Smooth muscle cell (in vitro differentiated cells): ENCODE results near the gene RASD2. TPM values are rescaled to one million over a fixed set of nuclear protein-coding genes. Genes with fewer than 3 reads are reported as not detected.

Experiments
- DNase-seq: peaks from one replicate; lab custom pipeline; 2025; ENCODE audit not compliant: unreplicated experiment; lab: John Stamatoyannopoulos, UW
- H2AFZ ChIP-seq: fragments of 200-600 bp; sonication (generic); 2 replicates; pipeline ENCODE4 v1.6.0; 2016; ENCODE audit warnings: antibody characterized with exemption, low read depth, mild to moderate bottlenecking
- H3F3A ChIP-seq: fragments of 200-600 bp; sonication (generic); 2 replicates; pipeline ENCODE4 v1.6.0; 2017; ENCODE audit warnings: antibody characterized with exemption, low read depth
- H3K27ac ChIP-seq: fragments of 200-600 bp; sonication (generic); 2 replicates; pipeline ENCODE4 v1.5.1; 2016; ENCODE audit warnings: low read depth, mild to moderate bottlenecking
- H3K27me3 ChIP-seq: fragments of 200-600 bp; sonication (generic); 2 replicates; pipeline ENCODE4 v1.6.1; 2016; ENCODE audit warnings: low read depth, mild to moderate bottlenecking
- H3K36me3 ChIP-seq: fragments of 200-600 bp; sonication (generic); 2 replicates; pipeline ENCODE4 v1.5.1; 2016; ENCODE audit warnings: low read depth
- H3K4me1 ChIP-seq: fragments of 200-600 bp; sonication (generic); 2 replicates; pipeline ENCODE4 v1.5.1; 2016; ENCODE audit warnings: low read depth
- H3K4me2 ChIP-seq: fragments of 200-600 bp; sonication (generic); 2 replicates; pipeline ENCODE4 v1.6.0; 2016; ENCODE audit warnings: mild to moderate bottlenecking
- H3K4me3 ChIP-seq: fragments of 200-600 bp; sonication (generic); 2 replicates; pipeline ENCODE4 v1.5.1; 2016; ENCODE audit warnings: mild to moderate bottlenecking
- H3K79me2 ChIP-seq: fragments of 200-600 bp; sonication (generic); 2 replicates; pipeline ENCODE4 v1.6.0; 2016; ENCODE audit warnings: low read depth, mild to moderate bottlenecking
- H3K9ac ChIP-seq: fragments of 200-600 bp; sonication (generic); 2 replicates; pipeline ENCODE4 v1.6.0; 2016; ENCODE audit warnings: low read depth
- H3K9me3 ChIP-seq: fragments of 200-600 bp; sonication (generic); replicated peaks from 2 replicates; pipeline ENCODE4 v1.5.1; 2016; ENCODE audit warnings: low read depth
- H4K20me1 ChIP-seq: fragments of 200-600 bp; sonication (generic); 2 replicates; pipeline ENCODE4 v1.6.0; 2016; ENCODE audit warnings: low read depth
- CTCF ChIP-seq: fragments of 200-600 bp; sonication (generic); IDR thresholded peaks from 2 replicates; pipeline ENCODE4 v1.5.1; 2017; ENCODE audit warnings: borderline replicate concordance, mild to moderate bottlenecking, antibody characterized with exemption; ENCODE audit not compliant: insufficient read depth, poor library complexity, severe bottlenecking
- WGBS: methylation state at CpG from one replicate; pipeline ENCODE4 v1.1.7; 2016; ENCODE audit warnings: low lambda C conversion rate; 5-methylcytosine and 5-hydroxymethylcytosine counted together
- polyA plus RNA-seq: library from polyadenylated mRNA; unstranded; fragments of >200 nt; fragmentation: Nextera tagmentation; extraction: Ambion mirVana; gene quantifications from 2 replicates; pipeline ENCODE4 v1.2.1, GENCODE V29; 2016
- total RNA-seq: library from RNA; depleted of rRNA; stranded (reverse); fragments of >200 nt; gene quantifications from 2 replicates; pipeline ENCODE4 v1.2.3, GENCODE V29; 2014

RASD2 gene
- total and polyA plus RNA-seq, 2 experiments from 2014 or later: 0.27 TPM; not detected in 1

- Histone ChIP-seq H2AFZ (no peak overlapping the region), H3K4me1 (peaks cover 5% of the 10 kb centered on the region), H3K79me2 (no peaks in the 10 kb centered on the region), H3K4me2 (no peak overlapping the region), H3K27ac (no peak overlapping the region), H3K9ac (no peak overlapping the region), H3K9me3 (no peaks in the 10 kb centered on the region), H3K27me3 (peaks cover 20% of the 10 kb centered on the region), H3F3A (no peaks in the 10 kb centered on the region), H3K36me3 (no peaks in the 10 kb centered on the region), H4K20me1 (no peaks in the 10 kb centered on the region), H3K4me3 (no peak overlapping the region)
- 84% methylated on average over 9 of the region's 9 CpGs for WGBS
- no peak for DNase-seq
- TF ChIP-seq CTCF: no peak
Observed at GRCh38 chr22:35519306-35520000, 21.2 kb upstream of the RASD2 start.

- Histone ChIP-seq H3K4me1 (peaks cover 5% of the 10 kb centered on the region), H3K79me2 (no peaks in the 10 kb centered on the region), H3K4me3 (no peak overlapping the region), H3K36me3 (no peaks in the 10 kb centered on the region), H2AFZ (no peak overlapping the region), H3K9me3 (no peaks in the 10 kb centered on the region), H3K9ac (no peak overlapping the region), H4K20me1 (no peaks in the 10 kb centered on the region), H3K27me3 (peaks cover 14% of the 10 kb centered on the region), H3K27ac (no peak overlapping the region), H3K4me2 (no peak overlapping the region), H3F3A (no peaks in the 10 kb centered on the region)
- 76% methylated on average over 15 of the region's 16 CpGs for WGBS
- no peak for DNase-seq
- no peak for TF ChIP-seq CTCF
Observed at GRCh38 chr22:35521358-35522224, 19.0 kb upstream of the RASD2 start.

DNA sequence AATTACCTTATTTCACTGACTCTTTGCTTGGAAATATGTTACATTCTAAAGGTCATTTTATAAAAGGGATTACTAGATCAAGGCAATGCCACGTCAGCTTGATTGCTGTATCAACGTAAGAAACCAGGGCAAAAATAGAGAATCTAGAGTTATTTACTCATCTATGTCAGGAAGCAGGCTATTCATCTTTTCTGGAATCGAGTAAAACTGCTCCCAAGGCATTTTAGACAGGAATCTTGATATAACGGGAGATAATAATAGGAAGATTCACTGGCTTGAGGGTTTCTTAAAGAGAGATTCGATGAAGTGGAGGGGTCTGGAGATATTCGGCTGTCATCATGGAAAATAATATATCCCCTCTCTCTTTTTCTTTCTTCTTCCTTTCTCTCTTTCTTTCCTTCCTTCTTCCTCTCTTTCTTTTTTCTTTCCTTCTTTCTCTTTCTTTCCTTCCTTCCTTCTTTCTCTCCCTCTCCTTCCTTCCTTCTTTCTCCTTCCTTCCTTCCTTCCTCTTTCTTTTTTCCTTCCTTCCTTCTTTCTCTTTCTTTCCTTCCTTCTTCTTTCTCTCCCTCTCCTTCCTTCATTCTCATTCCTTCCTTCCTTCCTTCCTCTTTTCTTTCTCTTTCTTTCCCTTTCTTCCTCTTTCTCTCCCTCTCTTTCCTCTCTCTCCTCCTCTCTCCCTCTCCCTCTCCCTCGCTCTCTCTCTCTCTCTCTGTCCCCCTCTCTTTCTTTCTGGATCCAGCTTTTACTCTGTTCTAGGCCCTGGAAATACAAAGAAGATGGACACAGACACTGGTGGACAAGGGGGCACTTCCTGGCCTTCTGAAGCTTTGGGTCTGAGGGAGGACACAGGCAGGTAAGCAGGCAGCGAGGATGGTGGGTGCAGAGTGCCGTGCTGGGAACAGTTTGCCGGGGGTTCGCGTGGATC, 18.1 kb upstream of the RASD2 start:
- H3K27me3 ChIP-seq: peaks cover 11% of the 10 kb centered on the region
- no peak overlapping the region for H3K9ac ChIP-seq
- H3F3A ChIP-seq: no peaks in the 10 kb centered on the region
- DNase-seq: no peak
- peaks cover 5% of the 10 kb centered on the region for H3K4me1 ChIP-seq
- no peak for TF ChIP-seq CTCF
- H3K4me2 ChIP-seq: no peak overlapping the region
- no peaks in the 10 kb centered on the region for H4K20me1 ChIP-seq
- no peak overlapping the region for H3K4me3 ChIP-seq
- WGBS: 85% methylated on average over 12 of the region's 12 CpGs
- no peaks in the 10 kb centered on the region for H3K79me2 ChIP-seq
- no peaks in the 10 kb centered on the region for H3K9me3 ChIP-seq
- no peaks in the 10 kb centered on the region for H3K36me3 ChIP-seq
- no peak overlapping the region for H2AFZ ChIP-seq
- H3K27ac ChIP-seq: no peak overlapping the region
